Measurements from ENCODE around the gene SMAD5.

DNA sequence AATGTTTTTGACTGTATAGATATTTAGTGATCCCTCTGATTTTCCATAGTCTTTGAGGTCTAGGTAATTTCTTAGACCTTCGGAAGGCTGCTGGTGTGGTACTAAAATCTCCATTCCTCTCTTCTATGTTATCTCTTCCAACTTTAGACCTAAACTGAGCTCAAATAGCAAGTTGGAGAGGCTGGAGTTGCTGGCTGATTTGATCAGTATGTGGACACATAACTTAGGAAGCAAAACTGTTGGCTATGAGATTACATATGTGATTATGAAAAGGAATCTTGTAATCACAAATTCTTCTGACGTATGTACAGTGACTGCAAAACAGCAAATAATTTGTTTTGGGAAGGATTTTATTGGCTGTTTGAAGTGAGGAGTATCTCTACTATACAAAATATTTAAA, 2.1 kb upstream of the SMAD5 start:
- TF ChIP-seq, protein P1, sequence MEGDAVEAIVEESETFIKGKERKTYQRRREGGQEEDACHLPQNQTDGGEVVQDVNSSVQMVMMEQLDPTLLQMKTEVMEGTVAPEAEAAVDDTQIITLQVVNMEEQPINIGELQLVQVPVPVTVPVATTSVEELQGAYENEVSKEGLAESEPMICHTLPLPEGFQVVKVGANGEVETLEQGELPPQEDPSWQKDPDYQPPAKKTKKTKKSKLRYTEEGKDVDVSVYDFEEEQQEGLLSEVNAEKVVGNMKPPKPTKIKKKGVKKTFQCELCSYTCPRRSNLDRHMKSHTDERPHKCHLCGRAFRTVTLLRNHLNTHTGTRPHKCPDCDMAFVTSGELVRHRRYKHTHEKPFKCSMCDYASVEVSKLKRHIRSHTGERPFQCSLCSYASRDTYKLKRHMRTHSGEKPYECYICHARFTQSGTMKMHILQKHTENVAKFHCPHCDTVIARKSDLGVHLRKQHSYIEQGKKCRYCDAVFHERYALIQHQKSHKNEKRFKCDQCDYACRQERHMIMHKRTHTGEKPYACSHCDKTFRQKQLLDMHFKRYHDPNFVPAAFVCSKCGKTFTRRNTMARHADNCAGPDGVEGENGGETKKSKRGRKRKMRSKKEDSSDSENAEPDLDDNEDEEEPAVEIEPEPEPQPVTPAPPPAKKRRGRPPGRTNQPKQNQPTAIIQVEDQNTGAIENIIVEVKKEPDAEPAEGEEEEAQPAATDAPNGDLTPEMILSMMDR (IDR thresholded peaks at IDR 0.05; ENCODE audit: poor library complexity): no peak
- TF ChIP-seq EZH2 (IDR thresholded peaks at IDR 0.05; ENCODE audit: borderline replicate concordance): no peak
